ENCODE measurements around the gene APBA2. TPM values are rescaled to one million over a fixed set of nuclear protein-coding genes. Genes with fewer than 3 reads are reported as not detected.

The APBA2 gene
- total and polyA plus RNA-seq, 4 donors, result 0.41 to 2.1 (median 1.9) TPM

- Histone ChIP-seq H3K9me3 (ENCODE audit: control insufficient read depth, low read length) (no peaks in the 10 kb centered on the region), H3K36me3 (ENCODE audit: control insufficient read depth in 1 of 2, insufficient read depth in 2 of 2, low read length in 1 of 2) (no peaks in the 10 kb centered on the region), H3K4me1 (ENCODE audit: control insufficient read depth in 1 of 2, insufficient read depth in 2 of 2, low read length in 2 of 2) (no peaks in the 10 kb centered on the region), H3K27me3 (ENCODE audit: control insufficient read depth in 1 of 2, insufficient read depth in 2 of 2, low read length in 1 of 2) (no peaks in the 10 kb centered on the region), H3K4me3 (ENCODE audit: low read length in 2 of 2) (no peak overlapping the region), H3K27ac (ENCODE audit: low read depth in 1 of 2, low read length in 2 of 2) (no peak overlapping the region)
- intact Hi-C loops (cut with DNase I), result no loop called here
- ATAC-seq (ENCODE audit: low FRiP score) (no peak), DNase-seq (no peak)
- 86 to 87% methylated on average over 2 of the region's 2 CpGs for WGBS, 2 donors
Measured at GRCh38 chr15:28950916-28951315, 65.1 kb downstream of the APBA2 start.

DNA sequence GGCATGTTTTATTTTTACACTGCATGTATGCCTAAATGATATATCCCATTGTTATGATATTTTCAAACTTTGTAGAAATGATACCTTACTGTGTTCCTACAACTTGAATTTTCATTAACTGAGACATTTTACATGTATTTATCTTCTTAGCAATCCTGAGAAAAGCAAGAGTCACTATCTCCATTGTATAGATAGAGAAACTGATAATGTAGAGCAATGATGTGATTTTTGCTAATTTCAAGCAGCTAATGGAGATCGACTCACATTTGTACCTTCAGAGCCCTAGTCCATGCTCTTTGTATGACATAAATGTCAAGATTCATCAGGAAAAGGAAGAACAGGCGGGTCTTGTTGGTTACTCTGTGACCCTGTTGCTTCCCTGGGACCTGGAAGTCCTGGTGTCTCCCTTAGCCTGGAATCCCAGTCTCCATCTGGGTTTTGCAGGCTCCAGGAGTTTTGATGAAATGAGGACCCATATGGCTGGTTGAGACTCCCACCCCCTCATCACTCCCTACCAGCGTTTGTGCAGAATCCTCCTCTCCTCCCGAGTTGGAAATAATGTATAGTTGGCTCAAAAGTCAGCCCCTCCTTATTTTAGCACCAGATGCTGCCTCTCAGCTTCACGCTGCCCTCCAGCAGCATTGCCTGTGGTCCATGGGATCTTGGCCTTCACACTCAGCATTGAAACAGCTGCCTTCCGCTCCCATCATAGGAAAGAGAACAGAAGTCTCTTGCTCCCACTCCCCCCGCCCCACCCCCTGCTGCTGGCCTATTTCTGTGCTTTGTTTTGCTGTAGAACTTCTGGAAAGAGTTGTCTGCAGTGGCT lies 67.1 kb downstream of the APBA2 start:
- WGBS, 2 donors, result 52 to 53% methylated on average over 7 of the region's 7 CpGs
- Histone ChIP-seq H3K4me3 (ENCODE audit: low read length in 2 of 2) (no peak overlapping the region), H3K9me3 (ENCODE audit: control insufficient read depth, low read length) (no peaks in the 10 kb centered on the region), H3K27ac (ENCODE audit: low read depth in 1 of 2, low read length in 2 of 2) (no peak overlapping the region), H3K4me1 (ENCODE audit: control insufficient read depth in 1 of 2, insufficient read depth in 2 of 2, low read length in 2 of 2) (no peaks in the 10 kb centered on the region), H3K36me3 (ENCODE audit: control insufficient read depth in 1 of 2, insufficient read depth in 2 of 2, low read length in 1 of 2) (no peaks in the 10 kb centered on the region), H3K27me3 (ENCODE audit: control insufficient read depth in 1 of 2, insufficient read depth in 2 of 2, low read length in 1 of 2) (no peaks in the 10 kb centered on the region)
- ATAC-seq (ENCODE audit: low FRiP score) (no peak), DNase-seq (no peak)
- intact Hi-C loops (cut with DNase I), result no loop called here

GRCh38 chr15:28953573-28954195 lies 67.9 kb downstream of the APBA2 start:
- DNase-seq, result peak; percentile 14 to 35

DNA sequence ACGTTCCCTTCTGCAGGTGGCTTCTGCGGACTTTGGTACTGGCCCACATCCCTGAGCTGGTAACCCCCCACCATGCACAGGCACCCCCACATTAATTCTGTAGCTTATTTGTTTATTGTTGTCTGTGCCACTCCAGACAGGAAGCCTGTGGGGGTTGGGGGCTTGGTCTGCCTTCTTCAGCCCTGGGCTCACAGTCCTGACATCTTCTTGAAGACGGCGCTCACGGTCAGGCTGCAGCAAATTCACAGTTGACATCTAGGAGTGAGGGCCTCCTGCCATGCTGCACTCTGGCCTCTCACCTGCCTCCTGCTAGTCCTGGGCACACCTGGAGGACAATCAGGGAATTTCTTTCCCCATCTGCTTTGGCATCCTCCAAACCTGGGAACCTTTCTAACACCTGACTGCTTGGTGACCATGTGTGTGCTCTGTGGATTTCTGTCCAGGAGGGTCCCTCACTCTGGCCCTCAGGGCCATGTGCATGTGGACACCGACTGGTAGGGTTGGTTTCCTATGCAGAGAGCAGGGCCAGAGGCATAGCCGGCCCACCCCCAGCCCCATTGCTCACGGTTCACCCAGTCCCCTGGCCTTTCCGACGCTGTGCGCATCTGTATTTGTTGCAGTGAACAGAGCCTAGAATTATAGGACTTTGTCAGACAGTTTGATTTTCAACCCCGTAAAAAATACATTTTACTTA lies 68.8 kb downstream of the APBA2 start:
- 76 to 77% methylated on average over 12 of the region's 12 CpGs for WGBS, 2 donors
- Histone ChIP-seq H3K9me3 (ENCODE audit: control insufficient read depth, low read length) (no peaks in the 10 kb centered on the region), H3K27me3 (ENCODE audit: control insufficient read depth in 1 of 2, insufficient read depth in 2 of 2, low read length in 1 of 2) (no peaks in the 10 kb centered on the region), H3K36me3 (ENCODE audit: control insufficient read depth in 1 of 2, insufficient read depth in 2 of 2, low read length in 1 of 2) (no peaks in the 10 kb centered on the region), H3K4me1 (ENCODE audit: control insufficient read depth in 1 of 2, insufficient read depth in 2 of 2, low read length in 2 of 2) (no peaks in the 10 kb centered on the region), H3K27ac (ENCODE audit: low read depth in 1 of 2, low read length in 2 of 2) (no peak overlapping the region), H3K4me3 (ENCODE audit: low read length in 2 of 2) (no peak overlapping the region)
- ATAC-seq (ENCODE audit: low FRiP score), result no peak
- peak; percentile 32 to 41 for DNase-seq
- intact Hi-C loops (cut with DNase I), result no loop called here

More at GRCh38 chr15:28953573-28954195, 67.9 kb downstream of the APBA2 start:
- Histone ChIP-seq H3K27me3 (ENCODE audit: control insufficient read depth in 1 of 2, insufficient read depth in 2 of 2, low read length in 1 of 2) (no peaks in the 10 kb centered on the region), H3K9me3 (ENCODE audit: control insufficient read depth, low read length) (no peaks in the 10 kb centered on the region), H3K27ac (ENCODE audit: low read depth in 1 of 2, low read length in 2 of 2) (no peak overlapping the region), H3K36me3 (ENCODE audit: control insufficient read depth in 1 of 2, insufficient read depth in 2 of 2, low read length in 1 of 2) (no peaks in the 10 kb centered on the region), H3K4me3 (ENCODE audit: low read length in 2 of 2) (no peak overlapping the region), H3K4me1 (ENCODE audit: control insufficient read depth in 1 of 2, insufficient read depth in 2 of 2, low read length in 2 of 2) (no peaks in the 10 kb centered on the region)
- intact Hi-C loops (cut with DNase I), result no loop called here
- 85 to 87% methylated on average over 15 of the region's 15 CpGs for WGBS, 2 donors
- ATAC-seq (ENCODE audit: low FRiP score), result no peak

DNA sequence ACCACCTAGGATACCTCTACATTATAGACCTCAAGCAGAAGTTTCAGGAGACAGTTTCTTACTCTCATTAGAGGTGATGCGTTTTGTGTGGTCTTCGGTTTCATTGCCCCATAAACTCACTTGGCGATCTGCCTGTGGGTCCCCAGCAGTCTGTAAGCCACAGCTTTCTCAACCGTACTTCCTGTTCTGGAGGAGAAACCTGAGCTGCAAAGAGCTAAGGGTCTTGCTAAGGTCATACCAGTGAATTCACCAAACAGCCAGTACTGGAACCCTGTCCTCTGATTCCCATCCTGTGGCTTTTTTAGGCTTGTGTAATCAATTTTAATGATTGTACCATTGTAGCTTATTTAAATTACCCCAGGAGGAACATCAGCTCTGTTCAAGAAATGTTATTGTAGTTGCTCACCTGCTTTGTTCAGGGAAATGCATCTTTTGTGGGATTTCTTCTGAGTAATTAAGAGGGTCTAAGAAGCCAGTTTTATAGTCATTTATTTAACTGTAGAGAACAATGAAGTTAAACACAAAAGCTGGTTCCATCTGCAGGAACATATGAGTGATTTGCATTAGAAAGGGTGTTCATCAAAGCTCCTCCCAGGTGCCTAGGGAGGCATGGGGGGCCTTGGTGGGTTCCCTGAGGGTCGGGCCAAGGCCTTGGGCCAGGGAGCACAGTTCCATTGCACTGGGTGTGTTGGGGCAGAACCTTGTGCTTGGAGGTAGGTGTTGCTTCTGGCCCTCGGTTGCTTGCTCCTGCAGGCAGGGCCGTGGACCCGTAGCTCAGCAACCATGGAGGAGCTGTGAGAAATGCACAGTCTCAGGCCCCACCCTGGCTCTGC lies 69.6 kb downstream of the APBA2 start:
- DNase-seq, result peak in 1 of 2 donors; percentile 20

DNA sequence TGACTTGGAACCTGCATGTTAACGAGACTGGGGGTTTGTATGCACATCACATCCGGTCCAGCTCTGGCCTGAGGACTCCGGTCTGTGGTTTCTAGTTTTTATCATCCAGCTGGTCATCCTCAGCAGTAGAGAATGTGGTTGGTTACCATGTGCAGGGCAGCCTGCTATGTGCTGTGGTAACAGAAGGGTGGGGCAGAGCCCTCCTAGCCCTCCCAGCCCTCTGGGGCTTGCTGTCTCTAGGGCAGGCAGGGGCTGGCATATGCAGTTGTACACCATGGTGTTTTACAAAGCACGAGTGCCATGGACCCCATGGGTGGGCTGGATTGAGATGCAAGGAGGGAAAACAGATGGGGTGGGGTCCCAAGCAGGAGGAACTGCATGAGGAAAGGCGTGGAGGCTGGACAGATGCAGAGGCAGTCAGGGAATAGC lies 70.2 kb downstream of the APBA2 start:
- no peak for ATAC-seq (ENCODE audit: low FRiP score)
- intact Hi-C loops (cut with DNase I), result no loop called here
- no peak overlapping the region for H3K4me3 ChIP-seq (ENCODE audit: low read length in 2 of 2)
- WGBS, 2 donors, result 84 to 89% methylated on average over 5 of the region's 5 CpGs
- H3K4me1 ChIP-seq (ENCODE audit: control insufficient read depth in 1 of 2, insufficient read depth in 2 of 2, low read length in 2 of 2), result no peaks in the 10 kb centered on the region
- H3K36me3 ChIP-seq (ENCODE audit: control insufficient read depth in 1 of 2, insufficient read depth in 2 of 2, low read length in 1 of 2), result no peaks in the 10 kb centered on the region
- H3K9me3 ChIP-seq (ENCODE audit: control insufficient read depth, low read length), result no peaks in the 10 kb centered on the region
- no peak overlapping the region for H3K27ac ChIP-seq (ENCODE audit: low read depth in 1 of 2, low read length in 2 of 2)
- peak in 1 of 2 donors; percentile 42 for DNase-seq
- H3K27me3 ChIP-seq (ENCODE audit: control insufficient read depth in 1 of 2, insufficient read depth in 2 of 2, low read length in 1 of 2), result no peaks in the 10 kb centered on the region

More for the DNA sequence above, 69.6 kb downstream of the APBA2 start:
- H3K4me1 ChIP-seq (ENCODE audit: control insufficient read depth in 1 of 2, insufficient read depth in 2 of 2, low read length in 2 of 2), result no peaks in the 10 kb centered on the region
- no peak overlapping the region for H3K4me3 ChIP-seq (ENCODE audit: low read length in 2 of 2)
- WGBS, 2 donors, result 65 to 72% methylated on average over 8 of the region's 8 CpGs
- no peak overlapping the region for H3K27ac ChIP-seq (ENCODE audit: low read depth in 1 of 2, low read length in 2 of 2)
- no peaks in the 10 kb centered on the region for H3K9me3 ChIP-seq (ENCODE audit: control insufficient read depth, low read length)
- no peak for ATAC-seq (ENCODE audit: low FRiP score)
- no peaks in the 10 kb centered on the region for H3K27me3 ChIP-seq (ENCODE audit: control insufficient read depth in 1 of 2, insufficient read depth in 2 of 2, low read length in 1 of 2)
- no peaks in the 10 kb centered on the region for H3K36me3 ChIP-seq (ENCODE audit: control insufficient read depth in 1 of 2, insufficient read depth in 2 of 2, low read length in 1 of 2)
- intact Hi-C loops (cut with DNase I), result no loop called here

GRCh38 chr15:28956491-28956890 lies 70.7 kb downstream of the APBA2 start:
- intact Hi-C loops (cut with DNase I), result no loop called here

More at GRCh38 chr15:28956491-28956890, 70.7 kb downstream of the APBA2 start:
- Histone ChIP-seq H3K9me3 (ENCODE audit: control insufficient read depth, low read length) (no peaks in the 10 kb centered on the region), H3K27ac (ENCODE audit: low read depth in 1 of 2, low read length in 2 of 2) (no peak overlapping the region), H3K4me3 (ENCODE audit: low read length in 2 of 2) (no peak overlapping the region), H3K36me3 (ENCODE audit: control insufficient read depth in 1 of 2, insufficient read depth in 2 of 2, low read length in 1 of 2) (no peaks in the 10 kb centered on the region), H3K4me1 (ENCODE audit: control insufficient read depth in 1 of 2, insufficient read depth in 2 of 2, low read length in 2 of 2) (no peaks in the 10 kb centered on the region), H3K27me3 (ENCODE audit: control insufficient read depth in 1 of 2, insufficient read depth in 2 of 2, low read length in 1 of 2) (no peaks in the 10 kb centered on the region)
- DNase-seq (no peak), ATAC-seq (ENCODE audit: low FRiP score) (no peak)
- WGBS, 2 donors, result 92% methylated on average over 8 of the region's 8 CpGs
